CD4-positive, alpha-beta T cell (primary cell): ENCODE results near the gene FN3KRP. TPM values are rescaled to one million over a fixed set of nuclear protein-coding genes. Genes with fewer than 3 reads are reported as not detected.

Experiments
- ATAC-seq: fragments of 200-7000 bp; cut with Tn5 transposase; one replicate; pipeline ENCODE4 v1.10.0; 2022; ENCODE audit warnings: mild to moderate bottlenecking; ENCODE audit not compliant: poor library complexity
- CTCF ChIA-PET: fragments of 350-600 bp; sonication (Branson Sonifier 250); formaldehyde crosslinking; loops from one replicate; lab custom pipeline; 2021; ENCODE audit warnings: antibody characterized with exemption, inconsistent platforms; lab: Charles Lee
- POLR2A ChIA-PET: fragments of 350-600 bp; sonication (Branson Sonifier 250); formaldehyde crosslinking; loops from one replicate; lab custom pipeline; 2021; ENCODE audit warnings: antibody characterized with exemption, inconsistent platforms; lab: Charles Lee
- DNase-seq, 14 experiments: peaks; one replicate each; pipeline ENCODE4 v3.0.0-alpha.2; 2013 to 2020; ENCODE audit warnings: mixed read lengths in 2 of 14
- H3K27ac ChIP-seq, 2 donors: one replicate each; pipeline versions ENCODE4 v1.5.1 to v1.7.0; 2013; ENCODE audit warnings: low read length in 2 of 2, low read depth in 1 of 2, mild to moderate bottlenecking in 1 of 2
- H3K27me3 ChIP-seq, 2 experiments: 1 replicate in 1 of 2; 2 replicates in 1 of 2; pipeline versions ENCODE4 v1.6.1 to v1.7.0; 2013; ENCODE audit warnings: low read length in 2 of 2, control low read depth in 1 of 2, mild to moderate bottlenecking in 1 of 2, moderate library complexity in 1 of 2; ENCODE audit not compliant: insufficient read depth in 2 of 2, control insufficient read depth in 1 of 2
- H3K36me3 ChIP-seq: one replicate; pipeline ENCODE4 v1.6.1; 2013; ENCODE audit warnings: low read length, control low read depth; ENCODE audit not compliant: insufficient read depth
- H3K4me1 ChIP-seq: one replicate; pipeline ENCODE4 v1.6.1; 2013; ENCODE audit warnings: low read length, control low read depth; ENCODE audit not compliant: insufficient read depth
- H3K4me3 ChIP-seq: one replicate; pipeline ENCODE4 v1.5.1; 2013; ENCODE audit warnings: mild to moderate bottlenecking, low read length, moderate library complexity
- H3K9me3 ChIP-seq, 2 experiments: 1 replicate in 1 of 2; 2 replicates in 1 of 2; pipeline versions ENCODE4 v1.6.1 to v1.7.0; 2013; ENCODE audit warnings: low read length in 2 of 2, mild to moderate bottlenecking in 2 of 2, control low read depth in 1 of 2, moderate library complexity in 1 of 2; ENCODE audit not compliant: control insufficient read depth in 1 of 2, insufficient read depth in 1 of 2
- H3K27ac Mint-ChIP-seq: one replicate; pipeline ENCODE4 v1.8.0; 2020; ENCODE audit warnings: mixed read lengths
- H3K27me3 Mint-ChIP-seq: one replicate; pipeline ENCODE4 v1.8.0; 2021; ENCODE audit warnings: mixed read lengths
- H3K36me3 Mint-ChIP-seq: one replicate; pipeline ENCODE4 v1.8.0; 2021; ENCODE audit warnings: low read depth, mixed read lengths
- H3K4me1 Mint-ChIP-seq: one replicate; pipeline ENCODE4 v1.8.0; 2021; ENCODE audit warnings: low read depth, mixed read lengths
- H3K4me3 Mint-ChIP-seq: one replicate; pipeline ENCODE4 v1.8.0; 2020; ENCODE audit warnings: mild to moderate bottlenecking, mixed read lengths
- H3K9me3 Mint-ChIP-seq: one replicate; pipeline ENCODE4 v1.8.0; 2020; ENCODE audit warnings: mixed read lengths
- CTCF ChIP-seq: fragments of 200-600 bp; IDR thresholded peaks from one replicate; pipeline ENCODE4 v1.8.0; 2022; ENCODE audit warnings: antibody characterized with exemption, mild to moderate bottlenecking
- intact Hi-C, 2 experiments: fragments of 100-400 bp; cut with DNase I in 1 of 2; cut with micrococcal nuclease in 1 of 2; formaldehyde crosslinking; loops; one replicate each; pipeline versions ENCODE4 v1.15.1 to v1.9.0; 2023 to 2025; cut with DNase I, micrococcal nuclease
- total RNA-seq, 174 experiments: library from RNA in 2 of 174; stranded (reverse) in 2 of 174; gene quantifications; one replicate each; pipeline ENCODE4 v1.2.3 and lab custom pipeline; 2021 to 2026

The FN3KRP gene
- total RNA-seq, 2 experiments from 2014 or later = 30.6 to 31.2 TPM

- no peak overlapping the region for H3K4me3 Mint-ChIP-seq
- ChIA-PET POLR2A (no interaction called here), CTCF (interaction anchor here (0.8 kb wide), 1 partner anchor 107 kb away, joined by 7 read pairs; no protein-coding TSS in a partner anchor)
- H3K9me3 ChIP-seq = no peaks in the 10 kb centered on the region
- no peak overlapping the region for H3K27ac ChIP-seq
- H3K4me1 ChIP-seq = peaks cover 5% of the 10 kb centered on the region
- H3K4me3 ChIP-seq = no peak overlapping the region
- H3K36me3 ChIP-seq = no peaks in the 10 kb centered on the region
- H3K27ac Mint-ChIP-seq = no peak overlapping the region
- peaks cover 12% of the 10 kb centered on the region for H3K4me1 Mint-ChIP-seq
- intact Hi-C loops = loop anchor here in 1 of 2 experiments (2.0 kb wide), 1 partner anchor 107 kb away; no protein-coding TSS in a partner anchor
- no peaks in the 10 kb centered on the region for H3K27me3 ChIP-seq
- TF ChIP-seq CTCF = no peak
- no peaks in the 10 kb centered on the region for H3K27me3 Mint-ChIP-seq
- H3K9me3 Mint-ChIP-seq = no peaks in the 10 kb centered on the region
- ATAC-seq = no peak
- no peaks in the 10 kb centered on the region for H3K36me3 Mint-ChIP-seq
- DNase-seq = no peak
Measured at GRCh38 chr17:82668024-82668630, 48.4 kb upstream of the FN3KRP start.

- Mint-ChIP-seq H3K27me3 (no peaks in the 10 kb centered on the region), H3K9me3 (no peaks in the 10 kb centered on the region), H3K4me3 (no peak overlapping the region), H3K27ac (no peak overlapping the region), H3K4me1 (peaks cover 12% of the 10 kb centered on the region), H3K36me3 (no peaks in the 10 kb centered on the region)
- peak; percentile 30 for TF ChIP-seq CTCF
- Histone ChIP-seq H3K27ac (no peak overlapping the region), H3K9me3 (no peaks in the 10 kb centered on the region), H3K4me3 (no peak overlapping the region), H3K36me3 (no peaks in the 10 kb centered on the region), H3K4me1 (peaks cover 5% of the 10 kb centered on the region), H3K27me3 (no peaks in the 10 kb centered on the region)
- ATAC-seq (peak; percentile 85), DNase-seq (peak in 9 of 14 experiments; percentile 17 to 71 (median 36))
- CTCF ChIA-PET = interaction anchor here (0.6 to 1.2 kb wide), 4 partner anchors 99 to 107 kb away, joined by 3 to 7 read pairs (median 3); no protein-coding TSS in a partner anchor
- POLR2A ChIA-PET = no interaction called here
- intact Hi-C loops = loop anchor here in 1 of 2 experiments (2.0 kb wide), 1 partner anchor 106 kb away; no protein-coding TSS in a partner anchor
Measured at GRCh38 chr17:82668631-82669099, 47.8 kb upstream of the FN3KRP start.

GRCh38 chr17:82670661-82671450 lies 45.6 kb upstream of the FN3KRP start:
- Mint-ChIP-seq H3K27ac (no peak overlapping the region), H3K36me3 (no peaks in the 10 kb centered on the region), H3K9me3 (no peaks in the 10 kb centered on the region), H3K4me1 (peaks cover 12% of the 10 kb centered on the region), H3K27me3 (no peaks in the 10 kb centered on the region), H3K4me3 (no peak overlapping the region)
- Histone ChIP-seq H3K4me3 (no peak overlapping the region), H3K9me3 (no peaks in the 10 kb centered on the region), H3K27ac (no peak overlapping the region), H3K36me3 (no peaks in the 10 kb centered on the region), H3K27me3 (no peaks in the 10 kb centered on the region), H3K4me1 (peaks cover 5% of the 10 kb centered on the region)
- intact Hi-C loops = loop anchor here in 1 of 2 experiments (10.0 kb wide), 1 partner anchor 244 kb away; no protein-coding TSS in a partner anchor
- ChIA-PET CTCF (no interaction called here), POLR2A (no interaction called here)
- no peak for DNase-seq
- no peak for TF ChIP-seq CTCF
- no peak for ATAC-seq
